Upper lobe of left lung (tissue), 4 donors: ENCODE measurements around the gene SAMD11.

ENCODE experiments used
- EP300 ChIP-seq, 4 donors: sonication (generic); formaldehyde crosslinking; IDR thresholded peaks; one replicate each; pipeline ENCODE4 v1.5.1; 2017; ENCODE audit warnings: antibody characterized with exemption in 4 of 4, control low read depth in 2 of 4
- POLR2A ChIP-seq, 4 donors: fragments of 450-650 bp; IDR thresholded peaks; one replicate each; pipeline ENCODE4 v1.5.1; 2016 to 2017; ENCODE audit warnings: antibody characterized with exemption in 4 of 4, mild to moderate bottlenecking in 2 of 4
- POLR2AphosphoS5 ChIP-seq, 2 donors: sonication (generic); formaldehyde crosslinking; IDR thresholded peaks; one replicate each; pipeline ENCODE4 v1.5.1; 2017; ENCODE audit warnings: antibody characterized with exemption in 2 of 2
- TF ChIP-seq, protein P1 (sequence below), 6 experiments: fragments of 450-650 bp in 4 of 6; fragments of 200-600 bp in 2 of 6; sonication (generic) in 2 of 6; IDR thresholded peaks; one replicate each; pipeline ENCODE4 v1.5.1; 2016 to 2019; ENCODE audit warnings: antibody characterized with exemption in 6 of 6

DNA sequence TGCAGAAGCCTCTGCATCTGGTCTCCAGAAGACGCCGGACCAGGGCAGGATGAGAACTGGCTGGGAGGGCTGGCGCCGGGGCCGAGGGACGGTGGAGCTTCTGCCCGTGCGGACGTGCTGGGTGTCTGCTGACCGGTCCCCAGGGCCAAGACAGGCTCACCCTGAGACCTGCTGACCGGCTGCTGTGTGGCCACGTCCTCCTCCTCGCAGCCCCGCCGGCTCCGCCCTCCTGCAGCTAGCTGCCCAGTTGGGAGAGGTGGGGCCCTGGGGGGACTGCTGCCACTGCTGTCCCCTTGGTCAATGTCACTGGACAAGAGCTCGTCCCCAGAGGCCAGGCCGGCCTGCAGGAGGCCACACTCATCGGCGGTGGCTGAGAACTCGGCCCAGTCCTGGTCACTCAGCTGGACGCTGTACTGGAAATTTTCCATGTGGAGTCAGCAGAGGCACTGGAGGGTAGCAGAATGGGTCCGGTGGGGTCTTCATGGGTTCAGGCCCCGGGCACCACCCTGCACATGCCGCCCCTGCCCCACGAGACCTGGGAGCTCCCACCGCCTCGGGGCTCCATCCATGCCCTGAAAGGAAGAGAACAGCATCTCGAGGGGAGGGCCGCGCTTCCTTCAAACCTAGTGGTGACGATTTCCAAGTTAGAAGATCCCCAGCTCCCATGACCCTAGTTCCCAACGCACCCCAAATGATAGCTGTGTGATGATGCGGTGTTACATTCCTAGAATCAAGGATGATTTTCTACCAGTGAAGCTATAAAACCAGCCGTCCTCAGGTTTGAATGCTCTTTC, 57.1 kb downstream of the SAMD11 start:
- TF ChIP-seq, protein P1, sequence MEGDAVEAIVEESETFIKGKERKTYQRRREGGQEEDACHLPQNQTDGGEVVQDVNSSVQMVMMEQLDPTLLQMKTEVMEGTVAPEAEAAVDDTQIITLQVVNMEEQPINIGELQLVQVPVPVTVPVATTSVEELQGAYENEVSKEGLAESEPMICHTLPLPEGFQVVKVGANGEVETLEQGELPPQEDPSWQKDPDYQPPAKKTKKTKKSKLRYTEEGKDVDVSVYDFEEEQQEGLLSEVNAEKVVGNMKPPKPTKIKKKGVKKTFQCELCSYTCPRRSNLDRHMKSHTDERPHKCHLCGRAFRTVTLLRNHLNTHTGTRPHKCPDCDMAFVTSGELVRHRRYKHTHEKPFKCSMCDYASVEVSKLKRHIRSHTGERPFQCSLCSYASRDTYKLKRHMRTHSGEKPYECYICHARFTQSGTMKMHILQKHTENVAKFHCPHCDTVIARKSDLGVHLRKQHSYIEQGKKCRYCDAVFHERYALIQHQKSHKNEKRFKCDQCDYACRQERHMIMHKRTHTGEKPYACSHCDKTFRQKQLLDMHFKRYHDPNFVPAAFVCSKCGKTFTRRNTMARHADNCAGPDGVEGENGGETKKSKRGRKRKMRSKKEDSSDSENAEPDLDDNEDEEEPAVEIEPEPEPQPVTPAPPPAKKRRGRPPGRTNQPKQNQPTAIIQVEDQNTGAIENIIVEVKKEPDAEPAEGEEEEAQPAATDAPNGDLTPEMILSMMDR (IDR thresholded peaks at IDR 0.05): no peak
- TF ChIP-seq POLR2AphosphoS5 (IDR thresholded peaks at IDR 0.05): no peak
- no peak for TF ChIP-seq EP300 (IDR thresholded peaks at IDR 0.05)
- TF ChIP-seq POLR2A (IDR thresholded peaks at IDR 0.05): no peak
